Measurements from ENCODE around the gene PHLPP1.

The PHLPP1 gene

GRCh38 chr18:62715436-62715758 is at the start of gene PHLPP1:
Gene PHLPP1, plus strand, starts transcription at chr18:62715541. Its CDS starts 143 bp downstream, at chr18:62715684.
- 0 out of 2 replicates have a peak, but pooled peaks have one; percentile 5 for TF ChIP-seq MYC (IDR thresholded peaks at IDR 0.05; ENCODE audit: low read depth, low read length)
- no peak for TF ChIP-seq POLR2A (IDR thresholded peaks at IDR 0.05; ENCODE audit: extremely low read depth, insufficient read length)
- H3K4me3 ChIP-seq (ENCODE audit: low read depth, low read length): peak within 1 kb of the TSS; percentile 54
- DNase-seq (ENCODE audit: low read depth): no peak

- no peak overlapping the region for H3K4me3 ChIP-seq (ENCODE audit: low read depth, low read length)
- no peak for DNase-seq (ENCODE audit: low read depth)
- TF ChIP-seq MYC (IDR thresholded peaks at IDR 0.05; ENCODE audit: low read depth, low read length) (no peak), CTCF (IDR thresholded peaks at IDR 0.05; ENCODE audit: low read depth, low read length) (no peak), POLR2A (IDR thresholded peaks at IDR 0.05; ENCODE audit: extremely low read depth, insufficient read length) (no peak), MAX (IDR thresholded peaks at IDR 0.05; ENCODE audit: low read depth, low read length) (no peak)
These were observed 46.1 kb upstream of the PHLPP1 start for GRCh38 chr18:62669225-62669624.

- DNase-seq (ENCODE audit: low read depth): no peak
These were observed 44.8 kb upstream of the PHLPP1 start for GRCh38 chr18:62670573-62670972.

GRCh38 chr18:62672600-62672999 is 42.7 kb upstream of the PHLPP1 start:
- TF ChIP-seq MYC (IDR thresholded peaks at IDR 0.05; ENCODE audit: low read depth, low read length) (no peak), MAX (IDR thresholded peaks at IDR 0.05; ENCODE audit: low read depth, low read length) (no peak), CTCF (IDR thresholded peaks at IDR 0.05; ENCODE audit: low read depth, low read length) (no peak), POLR2A (IDR thresholded peaks at IDR 0.05; ENCODE audit: extremely low read depth, insufficient read length) (no peak)
- no peak for DNase-seq (ENCODE audit: low read depth)

More at GRCh38 chr18:62670573-62670972, 44.8 kb upstream of the PHLPP1 start:
- H3K4me3 ChIP-seq (ENCODE audit: low read depth, low read length): no peak overlapping the region
- TF ChIP-seq CTCF (IDR thresholded peaks at IDR 0.05; ENCODE audit: low read depth, low read length) (no peak), MAX (IDR thresholded peaks at IDR 0.05; ENCODE audit: low read depth, low read length) (no peak), POLR2A (IDR thresholded peaks at IDR 0.05; ENCODE audit: extremely low read depth, insufficient read length) (no peak), MYC (IDR thresholded peaks at IDR 0.05; ENCODE audit: low read depth, low read length) (no peak)

GRCh38 chr18:62678847-62679485 is 36.4 kb upstream of the PHLPP1 start:
- no peak overlapping the region for H3K4me3 ChIP-seq (ENCODE audit: low read depth, low read length)
- TF ChIP-seq MAX (IDR thresholded peaks at IDR 0.05; ENCODE audit: low read depth, low read length) (no peak), POLR2A (IDR thresholded peaks at IDR 0.05; ENCODE audit: extremely low read depth, insufficient read length) (no peak), CTCF (IDR thresholded peaks at IDR 0.05; ENCODE audit: low read depth, low read length) (no peak), MYC (IDR thresholded peaks at IDR 0.05; ENCODE audit: low read depth, low read length) (no peak)
- no peak for DNase-seq (ENCODE audit: low read depth)

More at GRCh38 chr18:62672600-62672999, 42.7 kb upstream of the PHLPP1 start:
- H3K4me3 ChIP-seq (ENCODE audit: low read depth, low read length): no peak overlapping the region

- no peak for TF ChIP-seq MYC (IDR thresholded peaks at IDR 0.05; ENCODE audit: low read depth, low read length)
- no peak for TF ChIP-seq MAX (IDR thresholded peaks at IDR 0.05; ENCODE audit: low read depth, low read length)
- no peak for TF ChIP-seq CTCF (IDR thresholded peaks at IDR 0.05; ENCODE audit: low read depth, low read length)
- TF ChIP-seq POLR2A (IDR thresholded peaks at IDR 0.05; ENCODE audit: extremely low read depth, insufficient read length): no peak
- H3K4me3 ChIP-seq (ENCODE audit: low read depth, low read length): no peak overlapping the region
- no peak for DNase-seq (ENCODE audit: low read depth)
These were observed 33.0 kb upstream of the PHLPP1 start for GRCh38 chr18:62682371-62682770.

Measured in NB4 (cell line).